B cell (primary cell): ENCODE data around the gene SMPD3. TPM values are rescaled to one million over a fixed set of nuclear protein-coding genes. Genes with fewer than 3 reads are reported as not detected.

Experiments used
- ATAC-seq: fragments of 200-7000 bp; cut with Tn5 transposase; one replicate; pipeline ENCODE4 v1.10.0; 2021; ENCODE audit warnings: low read depth, mild to moderate bottlenecking, moderate number of reproducible peaks, moderate library complexity
- CTCF ChIA-PET: fragments of 350-600 bp; sonication (Branson Sonifier 250); formaldehyde crosslinking; loops from one replicate; lab custom pipeline; 2021; ENCODE audit warnings: antibody characterized with exemption, inconsistent platforms; lab: Charles Lee
- POLR2A ChIA-PET: fragments of 350-600 bp; sonication (Branson Sonifier 250); formaldehyde crosslinking; loops from one replicate; lab custom pipeline; 2021; ENCODE audit warnings: antibody characterized with exemption; lab: Charles Lee
- DNase-seq: peaks from one replicate; pipeline ENCODE4 v3.0.0; 2013
- H2AFZ ChIP-seq: 2 replicates; pipeline ENCODE4 v1.6.1; 2012; ENCODE audit warnings: mild to moderate bottlenecking, low read depth, low read length; ENCODE audit not compliant: insufficient read depth, poor library complexity, severe bottlenecking
- H3K27ac ChIP-seq, 2 donors: 1 replicate in 1 of 2; 2 replicates in 1 of 2; pipeline ENCODE4 v1.5.1; 2012 to 2013; ENCODE audit warnings: low read length in 2 of 2, mild to moderate bottlenecking in 2 of 2, moderate library complexity in 1 of 2
- H3K27me3 ChIP-seq, 4 experiments: fragments of 200-600 bp in 1 of 4; sonication (generic) in 1 of 4; replicated peaks in 1 of 4; 1 replicate in 2 of 4; 2 replicates in 2 of 4; pipeline versions ENCODE4 v1.6.1 to v1.7.0; 2013 to 2016; ENCODE audit warnings: low read length in 3 of 4, mild to moderate bottlenecking in 2 of 4, mixed read lengths in 1 of 4, moderate library complexity in 1 of 4; ENCODE audit not compliant: insufficient read depth in 4 of 4, control insufficient read depth in 3 of 4; ENCODE audit errors: control extremely low read depth in 1 of 4
- H3K36me3 ChIP-seq, 2 experiments: replicated peaks in 1 of 2; 1 replicate in 1 of 2; 2 replicates in 1 of 2; pipeline versions ENCODE4 v1.6.1 to v1.7.1; 2013; ENCODE audit warnings: low read length in 1 of 2; ENCODE audit not compliant: insufficient read depth in 2 of 2, control insufficient read depth in 1 of 2; ENCODE audit errors: control extremely low read depth in 1 of 2, extremely low read depth in 1 of 2
- H3K4me1 ChIP-seq, 2 donors: fragments of 200-600 bp in 1 of 2; sonication (generic) in 1 of 2; 1 replicate in 1 of 2; 2 replicates in 1 of 2; pipeline versions ENCODE4 v1.5.1 to v1.6.1; 2013 to 2017; ENCODE audit warnings: low read length in 2 of 2; ENCODE audit not compliant: control insufficient read depth in 2 of 2, insufficient read depth in 2 of 2
- H3K4me2 ChIP-seq: replicated peaks from 2 replicates; pipeline ENCODE3; 2012; ENCODE audit warnings: mild to moderate bottlenecking, low read depth, low read length; ENCODE audit not compliant: poor library complexity, severe bottlenecking
- H3K4me3 ChIP-seq, 5 experiments: fragments of 200-600 bp in 1 of 5; sonication (generic) in 1 of 5; 1 replicate in 3 of 5; 2 replicates in 2 of 5; pipeline versions ENCODE4 v1.5.1 to v1.7.0; 2011 to 2016; ENCODE audit warnings: low read length in 4 of 5, mild to moderate bottlenecking in 4 of 5, low read depth in 2 of 5, control low read depth in 1 of 5, moderate library complexity in 1 of 5; ENCODE audit not compliant: insufficient read depth in 1 of 5; ENCODE audit errors: control extremely low read depth in 1 of 5, extremely low read depth in 1 of 5
- H3K79me2 ChIP-seq: fragments of 200-600 bp; sonication (generic); one replicate; pipeline ENCODE4 v1.6.0; 2016; ENCODE audit warnings: low read length; ENCODE audit not compliant: control insufficient read depth, insufficient read depth
- H3K9ac ChIP-seq: fragments of 200-600 bp; sonication (generic); 2 replicates; pipeline ENCODE4 v1.6.1; 2017; ENCODE audit warnings: mild to moderate bottlenecking, low read length, moderate library complexity
- H3K9me3 ChIP-seq, 3 donors: one replicate each; pipeline versions ENCODE4 v1.6.1 to v1.7.1; 2013; ENCODE audit warnings: low read length in 2 of 3; ENCODE audit not compliant: control insufficient read depth in 2 of 3, insufficient read depth in 1 of 3; ENCODE audit errors: control extremely low read depth in 1 of 3
- H4K20me1 ChIP-seq: 2 replicates; pipeline ENCODE4 v1.6.0; 2012; ENCODE audit warnings: mild to moderate bottlenecking, low read length; ENCODE audit not compliant: insufficient read depth, control insufficient read depth, poor library complexity, severe bottlenecking
- H3K27ac Mint-ChIP-seq: one replicate; pipeline ENCODE4 v1.8.0; 2021; ENCODE audit warnings: mixed read lengths
- H3K27me3 Mint-ChIP-seq: one replicate; pipeline ENCODE4 v1.8.0; 2021; ENCODE audit warnings: mixed read lengths
- H3K4me1 Mint-ChIP-seq: one replicate; pipeline ENCODE4 v1.8.0; 2021; ENCODE audit warnings: mixed read lengths
- H3K4me3 Mint-ChIP-seq: one replicate; pipeline ENCODE4 v1.8.0; 2021; ENCODE audit warnings: mixed read lengths
- H3K9me3 Mint-ChIP-seq: one replicate; pipeline ENCODE4 v1.8.0; 2022; ENCODE audit warnings: mixed read lengths; ENCODE audit not compliant: insufficient read depth
- EZH2 ChIP-seq: IDR thresholded peaks from 2 replicates; pipeline ENCODE4 v1.6.1; 2012; ENCODE audit warnings: borderline replicate concordance, low read depth, mild to moderate bottlenecking, moderate library complexity, low read length; ENCODE audit not compliant: insufficient read depth, poor library complexity, severe bottlenecking
- WGBS: methylation state at CpG from one replicate; pipeline ENCODE4 v1.1.5; 2013; ENCODE audit warnings: missing lambda C conversion rate; ENCODE audit not compliant: insufficient coverage; 5-methylcytosine and 5-hydroxymethylcytosine counted together
- intact Hi-C: fragments of 100-400 bp; cut with micrococcal nuclease; formaldehyde crosslinking; loops from one replicate; pipeline ENCODE4 v1.10.0; 2022
- polyA plus RNA-seq: library from polyadenylated mRNA; depleted of rRNA; stranded (reverse); fragments of >200 nt; gene quantifications from 2 replicates; pipeline ENCODE4 v1.2.3, GENCODE V29; 2012
- total RNA-seq, 2 donors: library from RNA; stranded (reverse); fragments of 120-200 nt in 1 of 2; gene quantifications; 1 replicate in 1 of 2; 2 replicates in 1 of 2; pipeline versions ENCODE4 v1.2.3 to v1.2.4, GENCODE V29; 2013 to 2022
- TF ChIP-seq, protein P1 (sequence below): fragments of 200-600 bp; IDR thresholded peaks from one replicate; pipeline ENCODE4 v1.8.0; 2022; ENCODE audit warnings: antibody characterized with exemption, mild to moderate bottlenecking

The SMPD3 gene
- total and polyA plus RNA-seq, 2 donors (not counting 1 experiment from before 2014, with no cell fraction given): 1.2 to 2.8 TPM

DNA sequence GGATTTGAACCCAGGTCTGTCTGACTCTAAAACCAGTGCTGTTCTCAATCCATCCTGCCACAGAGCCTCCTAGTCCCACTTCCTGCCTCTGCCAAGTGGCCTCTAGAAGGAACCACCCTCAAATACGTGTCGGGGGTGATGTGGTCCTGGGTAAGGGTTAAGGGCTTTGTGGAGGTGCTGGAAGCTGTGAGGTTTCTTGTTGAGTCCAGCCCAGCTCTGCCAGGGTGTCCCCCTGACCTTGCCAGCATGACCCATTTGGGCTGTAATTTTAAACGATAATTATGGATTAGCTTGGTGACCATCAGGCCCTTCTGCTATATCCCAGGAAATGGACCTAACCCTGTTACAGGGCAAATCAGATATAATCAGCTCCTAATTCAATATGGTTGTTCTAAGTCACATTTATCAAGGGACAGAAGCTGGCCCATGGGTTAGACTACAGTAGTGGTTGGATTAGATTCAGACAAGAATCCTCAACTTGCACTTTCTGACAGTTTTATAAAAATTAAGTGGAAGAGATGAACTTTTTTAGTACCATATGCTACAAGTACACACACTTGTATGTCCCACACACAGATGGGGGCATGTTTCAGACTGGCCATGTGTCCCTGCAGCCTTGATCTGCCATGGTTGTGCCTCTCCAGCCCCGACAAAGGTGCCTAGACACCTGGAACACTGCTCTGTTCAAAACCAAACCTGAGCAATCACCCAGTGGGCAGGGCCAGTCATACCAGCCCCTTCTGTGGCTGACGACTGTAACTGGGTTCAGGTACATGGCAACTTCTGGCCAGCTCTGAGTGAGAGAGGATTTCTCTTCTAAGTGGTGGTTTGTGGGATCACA lies 48.0 kb downstream of the SMPD3 start:
- Mint-ChIP-seq H3K4me1 (peaks cover 2% of the 10 kb centered on the region), H3K27ac (no peak overlapping the region), H3K9me3 (no peaks in the 10 kb centered on the region), H3K4me3 (no peak overlapping the region), H3K27me3 (no peaks in the 10 kb centered on the region)
- ChIA-PET POLR2A (no interaction called here), CTCF (interaction anchor here (1.5 to 2.7 kb wide), 3 partner anchors 8 to 121 kb away, joined by 3 to 12 read pairs (median 12); no protein-coding TSS in a partner anchor)
- intact Hi-C loops: no loop called here
- Histone ChIP-seq H3K27me3 (no peaks in the 10 kb centered on the region), H4K20me1 (no peaks in the 10 kb centered on the region), H3K4me3 (no peak overlapping the region), H3K36me3 (no peaks in the 10 kb centered on the region), H2AFZ (no peak overlapping the region), H3K9me3 (no peaks in the 10 kb centered on the region), H3K4me1 (no peaks in the 10 kb centered on the region), H3K4me2 (no peak overlapping the region), H3K27ac (no peak overlapping the region), H3K79me2 (no peaks in the 10 kb centered on the region), H3K9ac (no peak overlapping the region)
- DNase-seq (no peak), ATAC-seq (no peak)
- WGBS: 76% methylated on average over 5 of the region's 5 CpGs
- TF ChIP-seq, protein P1, sequence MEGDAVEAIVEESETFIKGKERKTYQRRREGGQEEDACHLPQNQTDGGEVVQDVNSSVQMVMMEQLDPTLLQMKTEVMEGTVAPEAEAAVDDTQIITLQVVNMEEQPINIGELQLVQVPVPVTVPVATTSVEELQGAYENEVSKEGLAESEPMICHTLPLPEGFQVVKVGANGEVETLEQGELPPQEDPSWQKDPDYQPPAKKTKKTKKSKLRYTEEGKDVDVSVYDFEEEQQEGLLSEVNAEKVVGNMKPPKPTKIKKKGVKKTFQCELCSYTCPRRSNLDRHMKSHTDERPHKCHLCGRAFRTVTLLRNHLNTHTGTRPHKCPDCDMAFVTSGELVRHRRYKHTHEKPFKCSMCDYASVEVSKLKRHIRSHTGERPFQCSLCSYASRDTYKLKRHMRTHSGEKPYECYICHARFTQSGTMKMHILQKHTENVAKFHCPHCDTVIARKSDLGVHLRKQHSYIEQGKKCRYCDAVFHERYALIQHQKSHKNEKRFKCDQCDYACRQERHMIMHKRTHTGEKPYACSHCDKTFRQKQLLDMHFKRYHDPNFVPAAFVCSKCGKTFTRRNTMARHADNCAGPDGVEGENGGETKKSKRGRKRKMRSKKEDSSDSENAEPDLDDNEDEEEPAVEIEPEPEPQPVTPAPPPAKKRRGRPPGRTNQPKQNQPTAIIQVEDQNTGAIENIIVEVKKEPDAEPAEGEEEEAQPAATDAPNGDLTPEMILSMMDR: no peak
- no peak for TF ChIP-seq EZH2

DNA sequence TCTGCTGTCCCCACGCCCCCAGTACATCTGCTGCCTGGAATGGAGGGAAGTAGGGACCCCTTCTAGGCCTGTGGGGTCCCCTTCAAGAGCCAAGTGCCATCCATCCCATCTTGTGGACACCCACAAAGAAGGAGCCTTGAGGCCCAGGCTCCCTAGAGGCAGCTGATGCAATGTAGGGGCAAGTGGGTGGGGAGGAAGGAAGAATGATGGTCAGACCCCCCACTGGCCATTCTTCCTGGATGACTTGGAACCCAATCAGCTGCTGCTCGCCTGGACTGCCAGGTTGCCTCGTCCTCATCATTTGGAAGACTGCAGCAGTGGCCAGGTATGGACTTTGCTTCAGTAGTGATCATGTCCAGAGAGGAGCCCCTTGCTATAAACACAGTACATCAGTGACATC lies 48.9 kb downstream of the SMPD3 start:
- no peaks in the 10 kb centered on the region for H3K79me2 ChIP-seq
- H3K9me3 Mint-ChIP-seq: no peaks in the 10 kb centered on the region
- no peaks in the 10 kb centered on the region for H3K36me3 ChIP-seq
- H3K4me1 Mint-ChIP-seq: peaks cover 2% of the 10 kb centered on the region
- ATAC-seq (no peak), DNase-seq (no peak)
- no peak overlapping the region for H3K4me2 ChIP-seq
- TF ChIP-seq EZH2: no peak
- TF ChIP-seq, protein P1: no peak
- POLR2A ChIA-PET: no interaction called here
- no peaks in the 10 kb centered on the region for H3K9me3 ChIP-seq
- no peaks in the 10 kb centered on the region for H4K20me1 ChIP-seq
- H3K9ac ChIP-seq: no peak overlapping the region
- CTCF ChIA-PET: interaction anchor here (1.5 to 2.7 kb wide), 3 partner anchors 9 to 122 kb away, joined by 3 to 12 read pairs (median 12); no protein-coding TSS in a partner anchor
- intact Hi-C loops: no loop called here
- no peaks in the 10 kb centered on the region for H3K4me1 ChIP-seq
- H3K27ac ChIP-seq: no peak overlapping the region
- no peaks in the 10 kb centered on the region for H3K27me3 Mint-ChIP-seq
- no peaks in the 10 kb centered on the region for H3K27me3 ChIP-seq
- H3K4me3 Mint-ChIP-seq: no peak overlapping the region
- WGBS: 90% methylated on average over 3 of the region's 3 CpGs
- H3K4me3 ChIP-seq: no peak overlapping the region
- no peak overlapping the region for H3K27ac Mint-ChIP-seq
- no peak overlapping the region for H2AFZ ChIP-seq
